GM20000 (cell line): ENCODE results near the gene TDRD15.

Experiments
- DNase-seq: peaks from one replicate; pipeline ENCODE4 v3.0.0; 2012; ENCODE audit warnings: low spot score
- TF ChIP-seq, protein P1 (sequence below): IDR thresholded peaks from 2 replicates; pipeline ENCODE4 v1.5.1; 2012; ENCODE audit warnings: mild to moderate bottlenecking, control low read depth; ENCODE audit errors: extremely low read depth, missing control alignments

TDRD15 gene

DNA sequence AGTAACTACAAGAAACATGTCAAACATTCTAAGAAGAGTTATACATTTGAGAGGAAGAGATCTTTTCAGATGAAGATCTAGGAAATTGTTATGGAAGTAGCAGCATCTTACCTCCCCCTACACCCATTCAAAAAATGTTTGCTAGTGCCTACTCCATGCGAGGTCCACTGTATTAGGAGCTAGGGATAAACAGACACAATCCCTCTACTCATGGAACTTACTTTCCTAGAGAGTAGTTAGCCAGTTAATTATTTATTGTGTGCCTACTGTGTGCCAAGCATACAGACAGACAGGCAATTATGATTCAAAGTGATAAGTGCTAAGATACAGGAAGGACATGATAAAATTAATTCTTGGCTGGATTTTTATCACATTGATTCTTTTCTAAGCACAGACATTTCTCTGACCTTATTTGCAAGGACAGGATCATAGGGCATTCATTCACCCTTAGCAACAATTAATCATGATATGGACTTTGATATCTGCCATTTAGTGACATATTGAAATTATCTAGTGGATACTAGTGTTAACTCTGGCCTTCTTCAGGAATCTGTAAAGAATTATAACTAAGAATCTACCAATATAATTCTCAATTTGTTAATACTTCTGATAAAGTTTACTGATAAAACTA lies 19.6 kb upstream of the TDRD15 start:
- DNase-seq = no peak
- TF ChIP-seq, protein P1, sequence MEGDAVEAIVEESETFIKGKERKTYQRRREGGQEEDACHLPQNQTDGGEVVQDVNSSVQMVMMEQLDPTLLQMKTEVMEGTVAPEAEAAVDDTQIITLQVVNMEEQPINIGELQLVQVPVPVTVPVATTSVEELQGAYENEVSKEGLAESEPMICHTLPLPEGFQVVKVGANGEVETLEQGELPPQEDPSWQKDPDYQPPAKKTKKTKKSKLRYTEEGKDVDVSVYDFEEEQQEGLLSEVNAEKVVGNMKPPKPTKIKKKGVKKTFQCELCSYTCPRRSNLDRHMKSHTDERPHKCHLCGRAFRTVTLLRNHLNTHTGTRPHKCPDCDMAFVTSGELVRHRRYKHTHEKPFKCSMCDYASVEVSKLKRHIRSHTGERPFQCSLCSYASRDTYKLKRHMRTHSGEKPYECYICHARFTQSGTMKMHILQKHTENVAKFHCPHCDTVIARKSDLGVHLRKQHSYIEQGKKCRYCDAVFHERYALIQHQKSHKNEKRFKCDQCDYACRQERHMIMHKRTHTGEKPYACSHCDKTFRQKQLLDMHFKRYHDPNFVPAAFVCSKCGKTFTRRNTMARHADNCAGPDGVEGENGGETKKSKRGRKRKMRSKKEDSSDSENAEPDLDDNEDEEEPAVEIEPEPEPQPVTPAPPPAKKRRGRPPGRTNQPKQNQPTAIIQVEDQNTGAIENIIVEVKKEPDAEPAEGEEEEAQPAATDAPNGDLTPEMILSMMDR = no peak

DNA sequence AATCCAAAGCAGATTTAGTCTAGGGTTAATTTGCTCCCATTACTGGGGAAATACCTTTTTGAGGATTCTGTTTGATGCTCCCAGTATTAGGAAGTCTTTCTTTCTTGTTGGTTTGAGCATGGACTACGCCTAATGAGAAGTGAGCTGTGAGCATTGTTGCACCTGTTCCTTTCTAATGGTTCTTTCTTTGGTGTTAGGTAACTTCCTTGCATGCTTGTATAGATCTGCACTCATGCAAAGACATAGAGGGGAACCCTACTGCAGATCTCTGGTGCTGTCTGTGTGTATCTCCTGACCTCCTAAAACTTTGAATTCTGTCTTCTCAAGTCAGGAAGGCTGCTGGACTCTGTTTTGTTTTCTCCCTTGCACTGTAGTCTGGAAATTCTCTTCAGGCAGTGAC lies 12.8 kb upstream of the TDRD15 start:
- TF ChIP-seq, protein P1 = no peak
- DNase-seq = no peak

DNA sequence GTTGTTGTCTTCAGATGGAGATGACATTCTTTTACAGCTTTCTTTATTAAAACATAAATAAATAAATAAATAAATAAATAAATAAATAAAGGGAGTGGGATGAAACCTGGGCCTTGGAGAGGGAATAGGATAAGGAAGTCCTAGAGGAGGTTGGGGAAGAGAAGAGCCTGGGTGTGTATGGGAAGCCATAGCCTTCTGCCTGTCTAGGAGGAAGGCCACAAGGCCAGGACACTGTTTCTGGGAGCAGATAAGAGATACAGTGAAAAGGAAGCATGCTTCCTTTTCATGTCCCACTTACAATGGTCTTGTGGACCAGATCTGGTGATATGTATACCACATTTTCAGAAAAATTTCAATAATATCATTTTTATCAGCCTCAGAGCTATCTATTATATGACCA lies 6.1 kb upstream of the TDRD15 start:
- DNase-seq = no peak
- TF ChIP-seq, protein P1 = no peak

DNA sequence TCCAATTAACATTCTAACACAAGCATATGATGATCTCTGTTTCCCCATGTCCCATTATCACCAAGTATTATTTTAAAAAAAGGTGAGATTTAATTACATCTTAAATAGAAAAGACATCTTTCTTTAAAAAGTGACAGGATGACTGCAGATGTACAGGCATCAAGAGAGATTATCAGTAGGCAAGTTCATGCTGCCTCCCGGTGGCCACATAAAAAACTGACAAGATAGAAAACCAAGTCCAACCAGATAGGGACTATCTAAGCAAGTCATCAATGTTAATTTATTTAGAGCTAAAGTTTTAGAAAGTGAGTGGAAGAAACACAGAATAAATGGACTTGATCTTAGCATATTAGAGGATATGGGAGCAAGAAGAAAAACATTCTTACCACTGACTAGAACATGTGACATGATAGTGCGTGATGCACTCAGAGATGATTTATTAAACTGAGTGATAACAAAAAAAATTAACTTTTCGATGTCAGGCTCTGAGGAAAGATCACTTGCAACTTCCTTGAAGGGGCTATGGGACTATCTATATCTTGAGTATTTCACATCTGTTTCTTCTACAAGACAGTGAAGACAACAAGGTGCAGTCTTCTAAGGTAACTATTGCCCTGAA lies 5.4 kb upstream of the TDRD15 start:
- TF ChIP-seq, protein P1 = no peak

DNA sequence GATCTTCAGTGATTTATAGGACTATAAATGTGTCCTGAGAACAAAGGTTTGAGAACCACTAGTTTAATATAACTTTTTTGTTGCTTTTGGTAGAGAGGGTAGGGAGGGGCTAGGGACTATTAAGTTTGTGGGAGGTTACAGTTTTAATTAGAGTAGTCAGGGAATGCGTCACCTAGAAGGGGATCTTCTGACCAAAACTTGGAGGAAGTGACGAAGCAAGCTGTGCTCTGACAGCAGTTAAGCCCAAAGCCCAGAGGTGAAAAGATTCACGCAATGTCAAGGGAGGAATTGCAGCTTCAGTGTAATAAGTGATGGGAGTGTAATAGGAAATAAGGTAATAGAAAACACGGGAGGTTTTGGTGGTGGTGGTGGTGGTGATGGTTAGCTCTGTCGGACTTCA lies 8.1 kb downstream of the TDRD15 start:
- no peak for DNase-seq
- TF ChIP-seq, protein P1 = no peak

More for the DNA sequence above, 5.4 kb upstream of the TDRD15 start:
- peak; percentile 32 for DNase-seq

DNA sequence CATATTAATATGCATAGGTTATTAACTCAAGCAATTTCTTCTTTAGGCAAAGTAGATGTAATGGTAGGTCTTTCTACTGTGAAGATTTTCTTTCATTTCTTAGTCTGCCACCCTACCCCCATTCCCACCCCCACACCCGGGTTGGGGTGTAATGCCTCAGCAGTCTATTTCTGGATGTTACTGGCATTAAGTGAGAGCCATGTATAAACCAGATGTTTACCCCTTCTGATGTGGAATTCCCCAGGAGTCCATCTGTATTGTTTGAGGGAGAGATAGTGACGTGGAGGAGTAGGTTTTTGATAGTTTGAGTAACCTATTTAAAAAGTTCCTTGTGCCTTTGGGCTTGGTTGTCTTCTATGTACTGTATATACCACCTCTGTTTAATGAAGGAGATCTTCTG lies 11.8 kb downstream of the TDRD15 start:
- TF ChIP-seq, protein P1 = no peak
- DNase-seq = no peak

DNA sequence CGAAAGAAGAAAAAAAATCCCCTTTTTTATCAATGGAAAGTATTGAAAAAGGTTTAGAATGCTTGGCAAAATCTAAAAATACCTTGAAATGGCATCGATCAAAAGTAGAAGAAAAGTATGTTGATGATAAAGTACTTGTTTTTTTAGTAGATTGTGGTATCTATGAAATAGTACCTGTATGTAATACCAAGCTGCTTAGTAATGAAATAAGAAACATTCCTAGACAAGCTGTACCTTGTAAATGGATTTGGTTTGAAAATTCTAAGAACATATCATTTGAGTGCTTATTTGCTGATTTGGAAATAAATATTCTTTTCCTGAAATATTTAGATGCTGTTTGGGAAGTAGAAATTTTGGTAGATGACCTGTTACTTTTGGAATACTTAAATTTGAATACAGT lies 18.4 kb downstream of the TDRD15 start:
- TF ChIP-seq, protein P1 = no peak
- DNase-seq = no peak
